ENCODE results near the gene PTGES3L. TPM values are rescaled to one million over a fixed set of nuclear protein-coding genes. Genes with fewer than 3 reads are reported as not detected.

The PTGES3L gene
- total and polyA plus RNA-seq, 2 experiments from 2014 or later, result 0.90 TPM; not detected in 1

DNA sequence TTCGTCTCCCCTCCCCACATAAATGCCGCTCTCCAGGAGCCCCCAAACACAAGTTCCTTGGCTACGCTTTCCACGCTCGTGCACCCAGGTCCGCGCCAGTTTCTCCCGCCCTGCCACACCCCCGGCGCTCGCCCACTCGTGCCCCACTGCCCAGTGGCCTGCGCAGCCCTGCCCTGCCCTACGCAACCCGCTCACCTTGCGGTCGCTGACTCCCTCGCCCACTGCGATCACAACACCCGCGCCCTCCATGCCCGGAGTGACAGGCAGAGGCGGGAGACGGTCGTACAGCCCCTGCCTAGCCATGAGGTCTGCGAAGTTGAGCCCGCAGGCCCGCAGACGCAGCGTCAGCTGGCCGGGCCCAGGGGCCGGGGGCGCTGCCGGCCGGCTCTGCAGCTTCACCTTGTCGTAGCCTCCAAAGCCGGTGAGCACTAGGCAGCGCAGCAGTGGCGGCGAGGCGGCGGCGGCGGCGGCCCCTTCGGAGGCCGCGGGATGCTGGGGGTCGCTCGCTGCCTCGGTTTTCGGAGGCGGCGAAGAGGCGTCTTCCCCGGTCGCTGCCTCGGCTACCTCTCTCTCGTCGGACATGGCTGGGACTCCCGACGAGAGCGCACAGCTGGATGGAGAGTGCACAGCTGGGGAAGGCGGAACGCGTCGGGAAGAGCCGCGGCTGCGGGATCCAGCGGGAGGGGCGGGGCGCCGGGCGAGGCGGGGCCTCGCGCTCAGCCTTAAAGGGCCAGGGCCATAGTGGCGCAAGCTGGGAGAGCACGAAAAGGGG, 42.0 kb upstream of the PTGES3L start, which contains the start of gene VAT1:
Gene VAT1, minus strand, starts transcription at position 645 of the 772 bp plus-strand sequence. Its CDS starts 63 bp downstream, at position 582.
- H3K36me3 ChIP-seq (ENCODE audit: low read depth), result peaks cover 7% of the 10 kb centered on the region; the same call in 1 of the 2 replicates
- DNase-seq, result peak; percentile 90
- TF ChIP-seq EZH2phosphoT487 (IDR thresholded peaks at IDR 0.05; ENCODE audit: insufficient read depth, low read depth) (no peak), EZH2 (IDR thresholded peaks at IDR 0.05; ENCODE audit: insufficient read depth, poor library complexity, severe bottlenecking) (no peak)
- no peaks in the 10 kb centered on the region for H3K9me3 ChIP-seq (ENCODE audit: low read depth)
- WGBS, 2 experiments (ENCODE audit: low coverage in 1 of 2, low lambda C conversion rate in 2 of 2, missing lambda C conversion rate in 2 of 2), result 1% methylated on average over 65 to 75 of the region's 80 CpGs
- H3K4me3 ChIP-seq, result peak within 1 kb of the TSS; percentile 99
- no peaks in the 10 kb centered on the region for H3K9me2 ChIP-seq (ENCODE audit: insufficient read depth)
- H3K4me1 ChIP-seq (ENCODE audit: insufficient read depth), result peaks cover 25% of the 10 kb centered on the region
- H3F3A ChIP-seq (ENCODE audit: insufficient read depth), result no peaks in the 10 kb centered on the region
- H3K9ac ChIP-seq, result peak within 1 kb of the TSS; percentile 80
- H3K27ac ChIP-seq, result peak within 1 kb of the TSS; percentile 65
- H3K79me2 ChIP-seq (ENCODE audit: insufficient read depth), result peaks cover 40% of the 10 kb centered on the region
- H4K20me1 ChIP-seq (ENCODE audit: insufficient read depth), result no peaks in the 10 kb centered on the region
- no peaks in the 10 kb centered on the region for H3K27me3 ChIP-seq (replicated peaks; ENCODE audit: insufficient read depth)
- H3K4me2 ChIP-seq (ENCODE audit: unreplicated experiment), result peak within 1 kb of the TSS; percentile 80
- H2AFZ ChIP-seq, result peak within 1 kb of the TSS; percentile 84
- in situ Hi-C loops (cut with MboI), result no loop called here

DNA sequence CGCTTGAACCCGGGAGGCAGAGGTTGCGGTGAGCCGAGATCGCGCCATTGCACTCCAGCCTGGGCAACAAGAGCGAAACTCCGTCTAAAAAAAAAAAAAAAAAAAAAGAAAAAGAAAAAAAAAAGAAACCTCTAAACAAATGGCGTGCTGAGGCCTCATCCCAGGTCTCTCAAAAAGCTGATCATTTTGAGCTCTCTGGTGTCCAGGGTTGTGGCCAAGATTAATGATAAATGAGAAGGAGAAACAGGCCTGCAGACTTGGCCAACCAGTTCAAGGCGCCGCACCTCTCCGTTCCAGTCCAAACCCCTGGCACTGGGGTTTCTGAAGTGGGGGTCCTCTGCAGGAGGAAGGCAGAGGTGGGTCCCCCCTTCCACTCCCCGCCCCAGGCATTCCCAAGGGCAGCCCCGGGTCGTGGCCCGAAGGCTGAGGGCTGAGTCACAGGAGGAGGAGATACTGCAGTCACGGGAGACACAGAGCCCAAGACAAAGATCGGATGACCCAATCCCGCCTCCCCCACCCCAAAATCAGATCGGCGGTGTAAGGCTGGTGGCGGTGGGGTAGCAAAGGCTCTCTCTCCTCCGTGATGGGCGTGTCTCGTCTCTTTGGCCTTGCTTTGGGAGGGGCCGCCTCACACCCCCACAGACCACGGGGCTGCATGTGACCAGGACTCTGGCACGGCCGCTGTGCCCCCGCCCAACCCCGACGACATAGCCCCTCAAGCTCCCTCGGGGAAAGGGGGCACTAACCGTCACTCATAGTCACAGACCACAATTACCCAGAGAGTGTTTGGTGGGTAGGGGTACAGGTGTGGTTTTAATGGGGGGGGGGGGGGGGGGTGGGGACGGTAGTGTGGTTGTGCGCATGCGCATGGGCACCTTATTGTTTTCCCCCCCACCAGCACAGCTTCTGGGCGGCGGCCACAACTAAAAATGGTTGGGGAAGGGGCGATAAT, 41.2 kb upstream of the PTGES3L start:
- Histone ChIP-seq H3K4me1 (ENCODE audit: insufficient read depth) (peaks cover 25% of the 10 kb centered on the region), H4K20me1 (ENCODE audit: insufficient read depth) (no peaks in the 10 kb centered on the region), H3K9me3 (ENCODE audit: low read depth) (no peaks in the 10 kb centered on the region), H2AFZ (peak overlapping the region; percentile 84), H3K27ac (peak overlapping the region; percentile 65), H3K79me2 (ENCODE audit: insufficient read depth) (peaks cover 40% of the 10 kb centered on the region), H3K27me3 (replicated peaks; ENCODE audit: insufficient read depth) (no peaks in the 10 kb centered on the region), H3K9ac (peak overlapping the region; percentile 80), H3K4me2 (ENCODE audit: unreplicated experiment) (peak overlapping the region; percentile 80), H3K9me2 (ENCODE audit: insufficient read depth) (no peaks in the 10 kb centered on the region), H3K36me3 (ENCODE audit: low read depth) (peaks cover 7% of the 10 kb centered on the region; the same call in 1 of the 2 replicates), H3F3A (ENCODE audit: insufficient read depth) (no peaks in the 10 kb centered on the region), H3K4me3 (peak overlapping the region; percentile 99)
- DNase-seq, result peak; percentile 89
- in situ Hi-C loops (cut with MboI), result no loop called here
- WGBS, 2 experiments (ENCODE audit: low coverage in 1 of 2, low lambda C conversion rate in 2 of 2, missing lambda C conversion rate in 2 of 2), result 6 to 18% methylated on average over 21 to 40 of the region's 40 CpGs
- TF ChIP-seq EZH2 (IDR thresholded peaks at IDR 0.05; ENCODE audit: insufficient read depth, poor library complexity, severe bottlenecking), result no peak
- no peak for TF ChIP-seq EZH2phosphoT487 (IDR thresholded peaks at IDR 0.05; ENCODE audit: insufficient read depth, low read depth)

DNA sequence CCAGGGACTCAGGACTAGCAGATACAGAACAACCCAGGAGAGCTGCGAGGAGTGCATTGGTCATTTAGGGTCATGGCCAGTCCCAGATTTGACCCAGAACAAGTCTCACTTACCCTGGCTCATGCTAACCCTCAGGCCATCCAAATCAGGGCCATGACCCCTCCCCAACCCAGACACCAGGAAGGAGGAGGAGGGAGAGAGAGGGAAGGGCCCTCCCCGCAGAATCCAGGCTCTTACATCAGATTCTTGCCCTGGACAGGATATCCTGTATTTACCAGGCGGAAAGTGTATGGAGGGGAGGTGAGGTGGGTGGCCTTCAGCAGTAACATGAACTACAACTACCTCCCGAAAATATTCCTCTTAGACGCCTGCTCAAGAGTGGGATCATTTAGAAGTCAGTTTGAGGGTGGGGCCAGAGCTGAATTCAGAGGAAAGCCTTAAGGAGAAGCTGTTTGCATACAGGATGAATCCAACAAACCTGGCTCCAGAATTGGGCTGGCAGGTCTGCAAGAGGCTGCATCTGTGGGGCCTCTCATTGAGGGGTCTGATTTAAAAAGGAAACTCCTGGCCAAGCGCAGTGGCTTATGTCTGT, 40.2 kb upstream of the PTGES3L start:
- no peak for DNase-seq
- no peaks in the 10 kb centered on the region for H3K9me2 ChIP-seq (ENCODE audit: insufficient read depth)
- H3K9me3 ChIP-seq (ENCODE audit: low read depth), result no peaks in the 10 kb centered on the region
- peak overlapping the region; percentile 65 for H3K27ac ChIP-seq
- no peak for TF ChIP-seq EZH2phosphoT487 (IDR thresholded peaks at IDR 0.05; ENCODE audit: insufficient read depth, low read depth)
- no peak for TF ChIP-seq EZH2 (IDR thresholded peaks at IDR 0.05; ENCODE audit: insufficient read depth, poor library complexity, severe bottlenecking)
- no peaks in the 10 kb centered on the region for H3F3A ChIP-seq (ENCODE audit: insufficient read depth)
- peak overlapping the region; percentile 99 for H3K4me3 ChIP-seq
- no peaks in the 10 kb centered on the region for H4K20me1 ChIP-seq (ENCODE audit: insufficient read depth)
- H2AFZ ChIP-seq, result peak overlapping the region; percentile 28; the same call in 1 of the 2 replicates
- peak overlapping the region; percentile 67 for H3K4me2 ChIP-seq (ENCODE audit: unreplicated experiment)
- 39 to 46% methylated on average over 6 of the region's 6 CpGs for WGBS, 2 experiments (ENCODE audit: low coverage in 1 of 2, low lambda C conversion rate in 2 of 2, missing lambda C conversion rate in 2 of 2)
- no peaks in the 10 kb centered on the region for H3K27me3 ChIP-seq (replicated peaks; ENCODE audit: insufficient read depth)
- in situ Hi-C loops (cut with MboI), result no loop called here
- peak overlapping the region; percentile 80 for H3K9ac ChIP-seq
- peaks cover 7% of the 10 kb centered on the region; the same call in 1 of the 2 replicates for H3K36me3 ChIP-seq (ENCODE audit: low read depth)
- H3K4me1 ChIP-seq (ENCODE audit: insufficient read depth), result peaks cover 25% of the 10 kb centered on the region
- peaks cover 40% of the 10 kb centered on the region for H3K79me2 ChIP-seq (ENCODE audit: insufficient read depth)

DNA sequence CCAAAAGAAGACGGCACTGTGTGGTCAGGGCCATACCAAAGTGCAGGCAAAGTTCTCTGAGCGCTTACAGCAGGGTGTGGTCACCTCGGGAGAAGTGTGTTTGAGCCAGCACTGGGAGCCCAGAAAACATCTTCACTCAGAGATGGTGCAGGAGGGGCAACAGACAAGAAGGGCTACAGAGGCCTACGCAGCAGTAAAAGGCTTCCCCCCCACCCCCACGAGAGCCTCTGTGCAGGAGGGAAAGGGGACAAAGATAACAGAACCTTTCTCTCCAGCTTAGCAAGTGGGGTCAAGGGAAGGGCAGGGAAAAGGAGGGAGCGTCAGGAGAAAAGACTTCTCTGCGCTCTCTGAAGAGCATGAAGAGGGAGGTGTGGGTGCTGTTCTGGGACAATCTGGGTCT, 39.5 kb upstream of the PTGES3L start:
- in situ Hi-C loops (cut with MboI), result no loop called here
- Histone ChIP-seq H3K4me2 (ENCODE audit: unreplicated experiment) (peak overlapping the region; percentile 67), H3K9ac (peak overlapping the region; percentile 80), H3K36me3 (ENCODE audit: low read depth) (peaks cover 7% of the 10 kb centered on the region; the same call in 1 of the 2 replicates), H3K4me1 (ENCODE audit: insufficient read depth) (peaks cover 25% of the 10 kb centered on the region), H3K79me2 (ENCODE audit: insufficient read depth) (peaks cover 40% of the 10 kb centered on the region), H3K27me3 (replicated peaks; ENCODE audit: insufficient read depth) (no peaks in the 10 kb centered on the region), H3K9me3 (ENCODE audit: low read depth) (no peaks in the 10 kb centered on the region), H3F3A (ENCODE audit: insufficient read depth) (no peaks in the 10 kb centered on the region), H3K4me3 (peak overlapping the region; percentile 99; the same call in 1 of the 2 replicates), H3K9me2 (ENCODE audit: insufficient read depth) (no peaks in the 10 kb centered on the region), H2AFZ (no peak overlapping the region), H3K27ac (peak overlapping the region; percentile 65), H4K20me1 (ENCODE audit: insufficient read depth) (no peaks in the 10 kb centered on the region)
- peak; percentile 65 for DNase-seq
- no peak for TF ChIP-seq EZH2 (IDR thresholded peaks at IDR 0.05; ENCODE audit: insufficient read depth, poor library complexity, severe bottlenecking)
- no peak for TF ChIP-seq EZH2phosphoT487 (IDR thresholded peaks at IDR 0.05; ENCODE audit: insufficient read depth, low read depth)
- WGBS, 2 experiments (ENCODE audit: low coverage in 1 of 2, low lambda C conversion rate in 2 of 2, missing lambda C conversion rate in 2 of 2), result 27 to 28% methylated on average over 7 of the region's 7 CpGs

All from GM23248 (cell line).